ENCODE measurements around the gene FST.

GRCh38 chr5:53507013-53507412, 26.6 kb downstream of the FST start:
- TF ChIP-seq POLR2A (IDR thresholded peaks at IDR 0.05; ENCODE audit: low read length) (no peak), GATA1 (IDR thresholded peaks at IDR 0.05; ENCODE audit: low read depth, low read length) (no peak)

Data from erythroblast (primary cell).